Stimulated activated CD8-positive, alpha-beta memory T cell treated with anti-CD3 and anti-CD28 coated beads, Interleukin-15, amount 100 ng/mL, for 1 hour (primary cell): ENCODE results near the gene TRAF3.
"Not testable (repeated sequence)": the region's sequence is repeated elsewhere in the genome, so short reads cannot be mapped to it uniquely, and the experiment has no call there.

Experiments
- DNase-seq: peaks from one replicate; pipeline ENCODE4 v3.0.0-alpha.2; 2020; ENCODE audit warnings: low read depth

Gene TRAF3

GRCh38 chr14:102751088-102751487 lies 26.2 kb upstream of the TRAF3 start:
- no peak for DNase-seq

- no peak for DNase-seq
Observed at GRCh38 chr14:102752239-102752847, 24.9 kb upstream of the TRAF3 start.

GRCh38 chr14:102754370-102755262 lies 22.6 kb upstream of the TRAF3 start:
- DNase-seq, result no peak

- DNase-seq, result no peak
Observed at GRCh38 chr14:102757646-102758045, 19.6 kb upstream of the TRAF3 start.

GRCh38 chr14:102758087-102758486 lies 19.2 kb upstream of the TRAF3 start:
- DNase-seq, result no peak

GRCh38 chr14:102759456-102760187 lies 17.6 kb upstream of the TRAF3 start:
- DNase-seq, result no peak

- DNase-seq, result no peak
Observed at GRCh38 chr14:102760496-102761193, 16.6 kb upstream of the TRAF3 start.

GRCh38 chr14:102761206-102761605 lies 16.0 kb upstream of the TRAF3 start:
- no peak for DNase-seq

- no peak for DNase-seq
Observed at GRCh38 chr14:102764220-102764671, 13.0 kb upstream of the TRAF3 start.

GRCh38 chr14:102765770-102766169 lies 11.5 kb upstream of the TRAF3 start:
- DNase-seq, result not testable (repeated sequence)

- DNase-seq, result no peak
Observed at GRCh38 chr14:102768223-102769048, 8.8 kb upstream of the TRAF3 start.

GRCh38 chr14:102769049-102769327 lies 8.3 kb upstream of the TRAF3 start:
- no peak for DNase-seq

- DNase-seq, result no peak
Observed at GRCh38 chr14:102770147-102771123, 6.8 kb upstream of the TRAF3 start.

GRCh38 chr14:102771144-102771543 lies 6.1 kb upstream of the TRAF3 start:
- DNase-seq, result no peak

- no peak for DNase-seq
Observed at GRCh38 chr14:102772781-102773570, 4.3 kb upstream of the TRAF3 start.

GRCh38 chr14:102774391-102775153 lies 2.7 kb upstream of the TRAF3 start:
- DNase-seq, result peak; percentile 24

- DNase-seq, result no peak
Observed at GRCh38 chr14:102775855-102776760, 1.1 kb upstream of the TRAF3 start.
